Measurements from ENCODE around the gene SNED1. TPM values are rescaled to one million over a fixed set of nuclear protein-coding genes. Genes with fewer than 3 reads are reported as not detected.

Gene SNED1
- total RNA-seq, 1 experiment from 2014 or later, result not detected

- Histone ChIP-seq H3K36me3 (ENCODE audit: control insufficient read depth, insufficient read depth, low read length) (no peaks in the 10 kb centered on the region), H3K9me3 (peaks cover 8% of the 10 kb centered on the region), H3K27me3 (replicated peaks; ENCODE audit: control insufficient read depth, insufficient read depth, low read length) (no peaks in the 10 kb centered on the region), H3K4me3 (ENCODE audit: low read depth, low read length) (no peak overlapping the region), H3K4me1 (no peaks in the 10 kb centered on the region)
- ChIA-PET POLR2A (no interaction called here), CTCF (no interaction called here)
- H3K4me3 Mint-ChIP-seq (ENCODE audit: unreplicated experiment), result no peak overlapping the region
- BruUV-seq (replicated peaks), result no TSS peak
- H3K36me3 Mint-ChIP-seq (ENCODE audit: insufficient read depth, unreplicated experiment), result no peaks in the 10 kb centered on the region
- H3K27me3 Mint-ChIP-seq (ENCODE audit: insufficient read depth, unreplicated experiment), result no peaks in the 10 kb centered on the region
- no peak for TF ChIP-seq CTCF (IDR thresholded peaks at IDR 0.05; ENCODE audit: insufficient read depth in 1 of 2, low read depth in 1 of 2, low read length in 1 of 2, severe bottlenecking in 1 of 2, unreplicated experiment in 1 of 2)
- H3K4me1 Mint-ChIP-seq (ENCODE audit: low read depth, unreplicated experiment), result no peaks in the 10 kb centered on the region
- peaks cover 21% of the 10 kb centered on the region for H3K9me3 Mint-ChIP-seq (ENCODE audit: unreplicated experiment)
- intact Hi-C loops (cut with micrococcal nuclease; ENCODE audit: unreplicated experiment), result no loop called here
- H3K27ac Mint-ChIP-seq (ENCODE audit: unreplicated experiment), result no peak overlapping the region
- no peak for DNase-seq
Observed at GRCh38 chr2:241025639-241026038, 27.2 kb downstream of the SNED1 start.

GRCh38 chr2:241029599-241030332 is 31.3 kb downstream of the SNED1 start:
- CTCF ChIA-PET, result no interaction called here

GRCh38 chr2:241030333-241030680 is 31.9 kb downstream of the SNED1 start:
- peaks cover 19% of the 10 kb centered on the region for H3K9me3 Mint-ChIP-seq (ENCODE audit: unreplicated experiment)
- no TSS peak for BruUV-seq (replicated peaks)

More at GRCh38 chr2:241029599-241030332, 31.3 kb downstream of the SNED1 start:
- Mint-ChIP-seq H3K4me3 (ENCODE audit: unreplicated experiment) (no peak overlapping the region), H3K27me3 (ENCODE audit: insufficient read depth, unreplicated experiment) (no peaks in the 10 kb centered on the region), H3K9me3 (ENCODE audit: unreplicated experiment) (peaks cover 21% of the 10 kb centered on the region), H3K4me1 (ENCODE audit: low read depth, unreplicated experiment) (no peaks in the 10 kb centered on the region), H3K27ac (ENCODE audit: unreplicated experiment) (no peak overlapping the region), H3K36me3 (ENCODE audit: insufficient read depth, unreplicated experiment) (no peaks in the 10 kb centered on the region)
- intact Hi-C loops (cut with micrococcal nuclease; ENCODE audit: unreplicated experiment), result no loop called here
- H3K36me3 ChIP-seq (ENCODE audit: control insufficient read depth, insufficient read depth, low read length), result no peaks in the 10 kb centered on the region
- H3K9me3 ChIP-seq, result peaks cover 8% of the 10 kb centered on the region
- H3K4me3 ChIP-seq (ENCODE audit: low read depth, low read length), result no peak overlapping the region
- no peaks in the 10 kb centered on the region for H3K27me3 ChIP-seq (replicated peaks; ENCODE audit: control insufficient read depth, insufficient read depth, low read length)
- no TSS peak for BruUV-seq (replicated peaks)
- no peak for TF ChIP-seq CTCF (IDR thresholded peaks at IDR 0.05; ENCODE audit: insufficient read depth in 1 of 2, low read depth in 1 of 2, low read length in 1 of 2, severe bottlenecking in 1 of 2, unreplicated experiment in 1 of 2)
- POLR2A ChIA-PET, result no interaction called here
- no peaks in the 10 kb centered on the region for H3K4me1 ChIP-seq
- DNase-seq, result no peak

More at GRCh38 chr2:241030333-241030680, 31.9 kb downstream of the SNED1 start:
- ChIA-PET CTCF (no interaction called here), POLR2A (no interaction called here)
- Histone ChIP-seq H3K4me1 (no peaks in the 10 kb centered on the region), H3K27me3 (replicated peaks; ENCODE audit: control insufficient read depth, insufficient read depth, low read length) (no peaks in the 10 kb centered on the region), H3K9me3 (peaks cover 4% of the 10 kb centered on the region), H3K4me3 (ENCODE audit: low read depth, low read length) (no peak overlapping the region), H3K36me3 (ENCODE audit: control insufficient read depth, insufficient read depth, low read length) (no peaks in the 10 kb centered on the region)
- Mint-ChIP-seq H3K27ac (ENCODE audit: unreplicated experiment) (no peak overlapping the region), H3K36me3 (ENCODE audit: insufficient read depth, unreplicated experiment) (no peaks in the 10 kb centered on the region), H3K27me3 (ENCODE audit: insufficient read depth, unreplicated experiment) (no peaks in the 10 kb centered on the region), H3K4me1 (ENCODE audit: low read depth, unreplicated experiment) (no peaks in the 10 kb centered on the region), H3K4me3 (ENCODE audit: unreplicated experiment) (no peak overlapping the region)
- intact Hi-C loops (cut with micrococcal nuclease; ENCODE audit: unreplicated experiment), result no loop called here
- no peak for TF ChIP-seq CTCF (IDR thresholded peaks at IDR 0.05; ENCODE audit: insufficient read depth in 1 of 2, low read depth in 1 of 2, low read length in 1 of 2, severe bottlenecking in 1 of 2, unreplicated experiment in 1 of 2)
- no peak for DNase-seq
